ENCODE data around the gene UBE2D2.

DNA sequence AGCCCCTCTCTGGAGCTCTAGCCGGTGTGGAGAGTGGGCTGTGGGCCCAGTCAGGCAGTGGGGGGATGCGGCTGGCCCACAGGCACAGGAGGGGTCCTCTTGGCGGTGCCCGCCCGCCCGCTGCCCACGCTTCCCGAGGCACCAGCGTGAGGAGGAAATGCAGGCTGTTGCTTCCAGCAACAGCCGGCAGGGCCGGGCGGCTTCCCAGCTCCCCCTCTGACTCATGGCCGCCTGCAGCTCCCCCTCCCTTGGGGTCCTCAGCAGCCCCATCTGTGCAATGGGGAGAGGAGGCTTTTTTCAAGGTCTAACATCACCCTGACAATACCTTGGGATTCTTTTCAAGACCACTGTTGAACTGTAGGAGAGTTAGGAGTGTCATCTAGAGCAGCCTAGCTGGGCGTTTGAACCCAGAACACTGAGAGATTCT is 97.4 kb downstream of the UBE2D2 start:
- no peak for TF ChIP-seq CTCF (IDR thresholded peaks at IDR 0.05)
- no peak for TF ChIP-seq POLR2A (IDR thresholded peaks at IDR 0.05)
